SK-N-MC (cell line): ENCODE data around the gene AJAP1.

Experiments used
- EZH2 ChIP-seq: fragments of 200-600 bp; sonication (generic); IDR thresholded peaks from one replicate; pipeline ENCODE4 v1.6.1; 2017; ENCODE audit warnings: antibody characterized with exemption
- FOXP2 ChIP-seq: optimal IDR thresholded peaks from 2 replicates; pipeline ENCODE3; 2011; ENCODE audit warnings: mild to moderate bottlenecking, moderate library complexity; ENCODE audit not compliant: insufficient read depth; ENCODE audit errors: extremely low read length, control extremely low read depth
- POLR2AphosphoS5 ChIP-seq: IDR thresholded peaks from 2 replicates; pipeline ENCODE4 v1.6.1; 2012; ENCODE audit warnings: mild to moderate bottlenecking, low read depth, low read length, borderline replicate concordance

DNA sequence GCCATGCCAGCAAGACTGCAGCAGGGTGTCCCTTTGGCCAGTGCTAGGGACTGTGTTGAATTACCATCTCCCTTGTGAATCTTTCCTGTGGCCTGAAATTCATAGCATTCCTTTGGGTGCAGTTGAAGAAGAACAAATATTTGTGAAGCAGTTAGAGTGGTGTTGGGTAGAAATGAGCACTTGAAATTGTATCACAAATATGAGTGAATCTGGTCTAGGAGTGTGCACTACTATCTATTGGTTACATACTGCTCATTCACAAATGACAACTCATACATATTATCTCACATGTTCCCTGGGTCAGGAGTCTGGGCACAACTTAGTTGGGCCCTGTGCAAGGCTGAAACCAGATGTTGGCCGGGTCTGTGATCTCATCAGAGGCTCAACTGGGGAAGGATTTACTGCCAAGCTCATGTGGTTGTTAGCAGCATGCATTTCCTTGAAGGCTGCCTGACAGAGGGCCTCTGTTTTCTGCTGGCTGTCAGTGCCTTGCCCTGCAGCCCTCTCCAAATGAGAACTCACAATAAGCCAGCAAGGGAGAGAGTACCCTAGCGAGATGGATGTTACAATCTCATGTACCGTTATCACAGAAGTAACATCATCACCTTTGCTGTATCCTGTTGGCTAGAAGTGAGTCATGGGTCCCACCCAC is 23.8 kb downstream of the AJAP1 start:
- TF ChIP-seq EZH2 (no peak), POLR2AphosphoS5 (no peak), FOXP2 (no peak)
